ENCODE measurements around the gene TOMT. TPM values are rescaled to one million over a fixed set of nuclear protein-coding genes. Genes with fewer than 3 reads are reported as not detected.

Gene TOMT
- total and polyA plus RNA-seq, 2 of the 13 experiments (the other 11 are each of a cell fraction or from before 2014, with no cell fraction given) = not detected

DNA sequence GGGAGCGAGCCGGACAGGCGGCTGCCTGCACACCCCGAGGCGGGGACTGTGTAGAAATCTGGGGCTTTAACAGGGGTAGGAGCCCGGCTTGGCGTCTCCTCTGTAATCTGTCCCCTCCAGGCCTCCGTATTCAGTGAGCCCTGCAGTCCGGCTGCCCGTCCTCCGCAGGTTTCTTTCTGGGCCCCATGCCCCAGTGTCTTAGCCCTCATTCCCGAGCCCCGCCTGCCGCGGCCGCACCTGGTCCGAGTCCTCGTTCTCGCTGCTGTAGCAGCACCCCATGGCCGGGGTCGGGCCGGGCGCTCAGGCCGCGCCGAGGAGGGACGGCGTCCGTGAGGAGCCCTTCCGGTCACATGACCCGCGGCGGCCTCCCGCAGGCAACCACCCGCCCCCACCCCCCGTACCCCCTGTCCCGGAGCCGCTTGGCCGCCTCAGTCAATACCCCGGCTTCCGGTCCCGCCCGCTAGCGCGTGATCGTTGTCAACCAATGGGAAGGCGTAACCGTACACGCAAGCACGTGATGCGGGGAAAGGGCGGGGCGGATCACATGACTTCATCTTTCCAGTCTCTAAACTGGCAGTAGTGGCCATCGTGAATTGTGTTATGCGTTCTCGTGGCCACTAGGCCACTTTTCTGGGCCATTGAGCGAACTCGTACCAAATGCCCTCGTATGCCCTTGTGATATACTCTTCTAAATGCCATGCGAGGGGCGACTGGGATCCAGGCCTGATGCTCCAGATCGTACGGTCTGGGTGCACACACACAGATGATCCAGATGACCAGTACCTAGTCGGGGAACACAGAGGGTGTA lies 2.6 kb upstream of the TOMT start, which contains the start of gene LAMTOR1 (continued):
- TF ChIP-seq, protein P1, sequence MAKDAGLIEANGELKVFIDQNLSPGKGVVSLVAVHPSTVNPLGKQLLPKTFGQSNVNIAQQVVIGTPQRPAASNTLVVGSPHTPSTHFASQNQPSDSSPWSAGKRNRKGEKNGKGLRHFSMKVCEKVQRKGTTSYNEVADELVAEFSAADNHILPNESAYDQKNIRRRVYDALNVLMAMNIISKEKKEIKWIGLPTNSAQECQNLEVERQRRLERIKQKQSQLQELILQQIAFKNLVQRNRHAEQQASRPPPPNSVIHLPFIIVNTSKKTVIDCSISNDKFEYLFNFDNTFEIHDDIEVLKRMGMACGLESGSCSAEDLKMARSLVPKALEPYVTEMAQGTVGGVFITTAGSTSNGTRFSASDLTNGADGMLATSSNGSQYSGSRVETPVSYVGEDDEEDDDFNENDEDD (CRISPR knock-in tag; IDR thresholded peaks at IDR 0.05; ENCODE audit: borderline replicate concordance) = peak; percentile 63
- TF ChIP-seq, protein P2, sequence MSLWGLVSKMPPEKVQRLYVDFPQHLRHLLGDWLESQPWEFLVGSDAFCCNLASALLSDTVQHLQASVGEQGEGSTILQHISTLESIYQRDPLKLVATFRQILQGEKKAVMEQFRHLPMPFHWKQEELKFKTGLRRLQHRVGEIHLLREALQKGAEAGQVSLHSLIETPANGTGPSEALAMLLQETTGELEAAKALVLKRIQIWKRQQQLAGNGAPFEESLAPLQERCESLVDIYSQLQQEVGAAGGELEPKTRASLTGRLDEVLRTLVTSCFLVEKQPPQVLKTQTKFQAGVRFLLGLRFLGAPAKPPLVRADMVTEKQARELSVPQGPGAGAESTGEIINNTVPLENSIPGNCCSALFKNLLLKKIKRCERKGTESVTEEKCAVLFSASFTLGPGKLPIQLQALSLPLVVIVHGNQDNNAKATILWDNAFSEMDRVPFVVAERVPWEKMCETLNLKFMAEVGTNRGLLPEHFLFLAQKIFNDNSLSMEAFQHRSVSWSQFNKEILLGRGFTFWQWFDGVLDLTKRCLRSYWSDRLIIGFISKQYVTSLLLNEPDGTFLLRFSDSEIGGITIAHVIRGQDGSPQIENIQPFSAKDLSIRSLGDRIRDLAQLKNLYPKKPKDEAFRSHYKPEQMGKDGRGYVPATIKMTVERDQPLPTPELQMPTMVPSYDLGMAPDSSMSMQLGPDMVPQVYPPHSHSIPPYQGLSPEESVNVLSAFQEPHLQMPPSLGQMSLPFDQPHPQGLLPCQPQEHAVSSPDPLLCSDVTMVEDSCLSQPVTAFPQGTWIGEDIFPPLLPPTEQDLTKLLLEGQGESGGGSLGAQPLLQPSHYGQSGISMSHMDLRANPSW (CRISPR knock-in tag; IDR thresholded peaks at IDR 0.05; ENCODE audit: borderline replicate concordance) = no peak
- TF ChIP-seq, protein P3, sequence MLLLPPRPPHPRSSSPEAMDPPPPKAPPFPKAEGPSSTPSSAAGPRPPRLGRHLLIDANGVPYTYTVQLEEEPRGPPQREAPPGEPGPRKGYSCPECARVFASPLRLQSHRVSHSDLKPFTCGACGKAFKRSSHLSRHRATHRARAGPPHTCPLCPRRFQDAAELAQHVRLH (CRISPR knock-in tag; IDR thresholded peaks at IDR 0.05; ENCODE audit: borderline replicate concordance, low read depth) = peak; percentile 34; the same call in 1 of the 2 replicates
- peak; percentile 35 for TF ChIP-seq TEAD3 (CRISPR knock-in tag; optimal IDR thresholded peaks at IDR 0.05; ENCODE audit: borderline replicate concordance)
- TF ChIP-seq PHF20 (CRISPR knock-in tag; IDR thresholded peaks at IDR 0.05) = peak; percentile 94
- no peak for TF ChIP-seq ZNF672 (CRISPR knock-in tag; IDR thresholded peaks at IDR 0.05)
- TF ChIP-seq, protein P4, sequence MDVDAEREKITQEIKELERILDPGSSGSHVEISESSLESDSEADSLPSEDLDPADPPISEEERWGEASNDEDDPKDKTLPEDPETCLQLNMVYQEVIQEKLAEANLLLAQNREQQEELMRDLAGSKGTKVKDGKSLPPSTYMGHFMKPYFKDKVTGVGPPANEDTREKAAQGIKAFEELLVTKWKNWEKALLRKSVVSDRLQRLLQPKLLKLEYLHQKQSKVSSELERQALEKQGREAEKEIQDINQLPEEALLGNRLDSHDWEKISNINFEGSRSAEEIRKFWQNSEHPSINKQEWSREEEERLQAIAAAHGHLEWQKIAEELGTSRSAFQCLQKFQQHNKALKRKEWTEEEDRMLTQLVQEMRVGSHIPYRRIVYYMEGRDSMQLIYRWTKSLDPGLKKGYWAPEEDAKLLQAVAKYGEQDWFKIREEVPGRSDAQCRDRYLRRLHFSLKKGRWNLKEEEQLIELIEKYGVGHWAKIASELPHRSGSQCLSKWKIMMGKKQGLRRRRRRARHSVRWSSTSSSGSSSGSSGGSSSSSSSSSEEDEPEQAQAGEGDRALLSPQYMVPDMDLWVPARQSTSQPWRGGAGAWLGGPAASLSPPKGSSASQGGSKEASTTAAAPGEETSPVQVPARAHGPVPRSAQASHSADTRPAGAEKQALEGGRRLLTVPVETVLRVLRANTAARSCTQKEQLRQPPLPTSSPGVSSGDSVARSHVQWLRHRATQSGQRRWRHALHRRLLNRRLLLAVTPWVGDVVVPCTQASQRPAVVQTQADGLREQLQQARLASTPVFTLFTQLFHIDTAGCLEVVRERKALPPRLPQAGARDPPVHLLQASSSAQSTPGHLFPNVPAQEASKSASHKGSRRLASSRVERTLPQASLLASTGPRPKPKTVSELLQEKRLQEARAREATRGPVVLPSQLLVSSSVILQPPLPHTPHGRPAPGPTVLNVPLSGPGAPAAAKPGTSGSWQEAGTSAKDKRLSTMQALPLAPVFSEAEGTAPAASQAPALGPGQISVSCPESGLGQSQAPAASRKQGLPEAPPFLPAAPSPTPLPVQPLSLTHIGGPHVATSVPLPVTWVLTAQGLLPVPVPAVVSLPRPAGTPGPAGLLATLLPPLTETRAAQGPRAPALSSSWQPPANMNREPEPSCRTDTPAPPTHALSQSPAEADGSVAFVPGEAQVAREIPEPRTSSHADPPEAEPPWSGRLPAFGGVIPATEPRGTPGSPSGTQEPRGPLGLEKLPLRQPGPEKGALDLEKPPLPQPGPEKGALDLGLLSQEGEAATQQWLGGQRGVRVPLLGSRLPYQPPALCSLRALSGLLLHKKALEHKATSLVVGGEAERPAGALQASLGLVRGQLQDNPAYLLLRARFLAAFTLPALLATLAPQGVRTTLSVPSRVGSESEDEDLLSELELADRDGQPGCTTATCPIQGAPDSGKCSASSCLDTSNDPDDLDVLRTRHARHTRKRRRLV (CRISPR knock-in tag; IDR thresholded peaks at IDR 0.05) = 0 out of 2 replicates have a peak, but pooled peaks have one; percentile 61
- TF ChIP-seq CAMTA2 (CRISPR knock-in tag; IDR thresholded peaks at IDR 0.05; ENCODE audit: borderline replicate concordance) = peak; percentile 62; the same call in 1 of the 2 replicates
- TF ChIP-seq POGZ (CRISPR knock-in tag; IDR thresholded peaks at IDR 0.05) = peak; percentile 96
- no peak for TF ChIP-seq SP1 (IDR thresholded peaks at IDR 0.05)
- peak; percentile 72 for TF ChIP-seq SP1 (CRISPR knock-in tag; IDR thresholded peaks at IDR 0.05)
- TF ChIP-seq, protein P5, sequence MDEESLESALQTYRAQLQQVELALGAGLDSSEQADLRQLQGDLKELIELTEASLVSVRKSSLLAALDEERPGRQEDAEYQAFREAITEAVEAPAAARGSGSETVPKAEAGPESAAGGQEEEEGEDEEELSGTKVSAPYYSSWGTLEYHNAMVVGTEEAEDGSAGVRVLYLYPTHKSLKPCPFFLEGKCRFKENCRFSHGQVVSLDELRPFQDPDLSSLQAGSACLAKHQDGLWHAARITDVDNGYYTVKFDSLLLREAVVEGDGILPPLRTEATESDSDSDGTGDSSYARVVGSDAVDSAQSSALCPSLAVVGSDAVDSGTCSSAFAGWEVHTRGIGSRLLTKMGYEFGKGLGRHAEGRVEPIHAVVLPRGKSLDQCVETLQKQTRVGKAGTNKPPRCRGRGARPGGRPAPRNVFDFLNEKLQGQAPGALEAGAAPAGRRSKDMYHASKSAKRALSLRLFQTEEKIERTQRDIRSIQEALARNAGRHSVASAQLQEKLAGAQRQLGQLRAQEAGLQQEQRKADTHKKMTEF (CRISPR knock-in tag; IDR thresholded peaks at IDR 0.05) = peak; percentile 81
- TF ChIP-seq ZNF143 (CRISPR knock-in tag; IDR thresholded peaks at IDR 0.05) = peak; percentile 34; the same call in 1 of the 2 replicates
- 0 out of 2 replicates have a peak, but pooled peaks have one; percentile 39 for TF ChIP-seq ZNF564 (CRISPR knock-in tag; IDR thresholded peaks at IDR 0.05)
- peak; percentile 35; the same call in 1 of the 2 replicates for TF ChIP-seq IRF2 (CRISPR knock-in tag; IDR thresholded peaks at IDR 0.05)
- peak; percentile 74 for TF ChIP-seq ZNF263 (CRISPR knock-in tag; IDR thresholded peaks at IDR 0.05)
- peak; percentile 76; the same call in 1 of the 2 replicates for TF ChIP-seq ZNF225 (CRISPR knock-in tag; IDR thresholded peaks at IDR 0.05)

Measured in HepG2 (cell line).